GM21529 (cell line): Measurements from ENCODE around the gene LAMA5.

Experiments
- ATAC-seq: cut with Tn5 transposase; IDR thresholded peaks from one replicate; pipeline ENCODE4 v1.9.1; 2021; ENCODE audit not compliant: unreplicated experiment

Gene LAMA5

DNA sequence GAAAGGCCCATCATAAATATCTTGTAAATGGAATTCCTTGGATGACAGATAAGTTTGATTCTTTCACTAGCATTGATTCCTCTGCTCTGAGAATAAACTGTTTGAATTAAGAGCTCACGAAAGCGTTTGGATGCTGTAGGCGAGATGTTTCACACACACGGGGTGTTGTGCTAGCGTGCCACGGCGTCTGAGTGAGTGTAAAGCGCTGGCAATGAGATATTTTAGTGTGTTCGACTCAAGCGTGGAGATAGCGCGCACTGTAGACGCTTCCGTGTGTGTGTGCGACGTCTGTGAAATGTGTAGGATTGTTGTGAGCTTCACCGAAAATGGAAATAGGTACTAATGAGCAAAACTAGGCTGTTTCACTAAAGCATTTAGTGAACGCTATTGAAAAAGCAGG is 93.7 kb downstream of the LAMA5 start:
- no peak for ATAC-seq

DNA sequence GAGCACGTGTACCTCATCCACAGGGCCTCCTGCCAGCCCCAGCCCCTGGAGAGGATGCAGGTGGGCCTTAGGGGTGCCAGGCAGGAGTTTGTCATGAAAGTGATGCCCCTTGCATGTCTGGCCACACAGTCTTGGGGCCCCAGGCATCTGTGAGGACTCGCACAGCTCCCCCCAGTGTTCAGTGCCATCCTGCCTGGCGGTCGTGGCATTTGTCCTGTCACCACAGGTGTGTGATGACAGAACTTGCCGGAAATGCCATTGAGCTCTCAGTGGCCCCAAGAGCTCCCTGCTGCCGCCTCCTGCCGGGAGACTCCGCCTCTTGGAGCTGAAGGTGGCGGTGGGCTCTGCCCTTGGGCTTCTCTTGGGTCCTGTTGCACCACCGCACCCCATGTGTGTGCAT is 94.9 kb downstream of the LAMA5 start:
- no peak for ATAC-seq

DNA sequence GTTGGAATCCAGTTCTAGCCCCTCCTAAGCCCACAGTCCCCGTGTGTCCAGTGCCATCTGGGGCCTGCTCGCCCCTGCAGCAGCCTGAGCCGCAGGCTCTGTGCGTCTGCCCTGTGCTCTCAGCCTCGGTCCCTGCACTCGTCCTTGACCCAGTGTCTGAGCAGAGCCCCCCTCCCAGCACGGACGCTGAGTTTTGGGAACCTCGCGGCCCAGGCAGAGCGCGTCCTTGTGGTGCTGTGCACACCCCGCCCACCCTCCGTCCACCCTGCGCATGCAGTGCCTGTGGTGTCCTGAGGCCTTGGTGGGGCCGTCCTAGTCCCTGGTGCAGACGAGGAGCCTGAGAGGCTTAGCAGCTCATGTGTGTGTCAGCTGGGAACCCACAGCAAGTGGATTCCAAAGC is 97.2 kb downstream of the LAMA5 start:
- ATAC-seq = no peak

DNA sequence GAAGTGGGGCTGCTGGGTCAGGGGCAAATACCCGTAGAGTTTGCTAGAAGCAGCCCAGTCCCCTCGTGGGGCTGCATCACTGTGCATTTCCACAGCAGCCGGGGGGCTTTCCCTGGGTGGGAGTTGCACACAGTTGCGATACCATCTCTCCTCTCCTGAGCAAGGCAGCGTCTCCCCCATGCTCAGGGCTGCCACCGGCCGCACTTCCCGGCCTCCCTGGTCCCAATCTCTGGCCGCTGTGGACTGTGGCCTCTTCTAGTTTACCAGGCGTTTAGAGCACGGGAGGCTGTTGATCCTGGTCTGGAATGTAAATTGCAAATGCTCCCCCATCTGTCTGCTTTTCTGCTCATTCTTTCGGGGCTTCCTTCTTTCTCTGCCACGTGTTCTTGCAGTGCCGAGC is 97.7 kb downstream of the LAMA5 start:
- no peak for ATAC-seq

DNA sequence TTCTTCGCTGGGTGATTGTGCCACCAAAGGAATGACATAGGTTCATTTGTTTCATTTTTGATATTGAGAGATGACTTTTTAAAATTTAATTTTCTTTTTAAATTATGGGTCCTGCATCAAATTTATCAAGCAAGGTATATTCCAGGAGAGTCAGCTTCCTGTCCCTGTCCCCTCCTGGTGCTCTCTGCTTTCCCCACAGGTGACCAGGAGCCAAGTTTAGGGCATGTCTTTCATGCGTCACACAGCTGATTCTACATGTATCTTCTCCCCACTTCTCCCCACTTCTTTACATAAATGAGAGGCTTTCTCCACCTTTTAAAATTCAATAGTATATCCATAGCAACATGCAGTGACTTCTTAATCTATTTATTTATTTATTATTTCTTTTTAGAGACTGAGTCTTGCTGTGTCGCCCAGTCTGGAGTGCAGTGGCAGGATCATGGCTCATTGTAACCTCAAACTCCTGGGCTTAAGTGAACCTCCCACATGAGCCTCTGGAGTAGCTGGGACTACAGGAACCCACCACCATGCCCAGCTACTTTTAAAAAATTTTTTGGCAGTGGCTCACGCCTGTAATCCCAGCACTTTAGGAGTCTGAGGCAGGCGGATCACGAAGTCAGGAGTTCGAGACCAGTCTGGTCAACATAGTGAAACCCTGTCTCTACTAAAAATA is 98.7 kb downstream of the LAMA5 start:
- ATAC-seq = no peak

DNA sequence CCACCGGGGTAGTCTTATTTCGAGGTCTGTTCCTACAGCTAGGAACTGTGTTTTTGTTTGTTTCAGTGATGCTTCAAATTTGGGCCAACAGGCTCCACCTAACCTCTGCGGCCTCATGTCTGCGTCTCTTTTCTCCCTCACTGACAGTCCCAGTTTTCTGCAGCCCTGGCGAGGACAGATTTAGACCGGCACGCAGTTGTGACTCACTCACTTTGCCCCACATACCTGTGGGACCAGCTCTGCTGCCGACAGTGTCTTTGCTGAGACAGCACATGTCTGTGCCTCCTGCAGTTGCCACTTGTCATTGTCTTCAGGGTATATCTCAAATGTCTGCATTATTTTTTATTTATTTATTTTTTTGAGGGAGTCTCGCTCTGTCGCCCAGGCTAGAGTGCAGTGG is 99.6 kb downstream of the LAMA5 start:
- no peak for ATAC-seq

DNA sequence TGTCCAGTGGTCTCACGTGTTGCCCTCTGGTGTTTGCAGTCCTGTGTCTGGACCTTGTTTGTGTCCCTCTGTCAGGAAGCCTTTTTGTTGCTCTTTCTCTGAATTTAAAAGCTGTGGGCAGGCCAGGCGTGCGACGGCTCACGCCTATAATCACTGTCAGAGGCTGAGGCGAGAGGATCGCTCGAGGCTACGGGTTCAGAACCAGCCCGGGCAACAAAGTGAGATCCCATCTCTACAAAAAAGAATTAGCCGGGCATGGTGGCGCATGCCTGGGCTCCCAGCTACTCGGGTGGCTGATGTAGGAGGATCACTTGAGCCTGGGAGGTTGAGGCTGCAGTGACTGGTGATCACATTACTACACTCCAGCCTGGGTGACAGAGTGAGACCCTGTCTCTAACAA is 100.3 kb downstream of the LAMA5 start:
- no peak for ATAC-seq

DNA sequence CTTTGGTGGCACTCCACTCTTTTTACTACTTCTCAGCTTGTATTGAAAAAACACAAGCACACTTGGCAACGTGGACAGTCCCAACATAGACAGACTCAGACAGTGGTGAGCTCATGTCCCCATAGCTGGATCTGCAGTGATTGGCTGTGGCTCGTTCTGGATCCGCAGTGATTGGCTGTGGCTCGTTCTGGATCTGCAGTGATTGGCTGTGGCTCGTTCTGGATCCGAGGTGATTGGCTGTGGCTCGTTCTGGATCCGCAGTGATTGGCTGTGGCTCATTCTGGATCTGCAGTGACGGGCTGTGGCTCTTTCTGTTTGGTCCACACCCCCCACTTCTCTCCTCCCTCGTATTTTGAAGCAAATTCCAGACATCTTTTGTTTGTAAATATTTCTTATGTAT is 100.8 kb downstream of the LAMA5 start:
- ATAC-seq = no peak

DNA sequence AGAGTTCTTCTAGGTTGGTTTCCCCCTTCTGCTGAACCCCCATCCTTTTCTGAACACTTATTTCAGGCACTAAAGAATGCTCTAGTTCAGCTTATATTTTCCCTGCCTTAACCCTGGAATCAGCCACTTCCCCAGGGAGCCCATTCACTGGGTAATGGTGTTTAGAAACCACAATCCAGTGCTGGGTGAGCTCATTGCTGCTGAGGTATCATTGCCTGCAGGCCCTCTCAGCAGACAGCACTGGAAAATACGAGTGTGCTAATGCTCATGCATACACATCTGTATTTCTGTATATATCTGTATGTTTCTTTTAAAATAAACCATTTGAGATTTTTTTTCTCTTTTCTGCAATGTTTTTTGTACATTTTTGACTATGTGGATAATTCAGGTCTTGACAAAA is 101.7 kb downstream of the LAMA5 start:
- no peak for ATAC-seq

DNA sequence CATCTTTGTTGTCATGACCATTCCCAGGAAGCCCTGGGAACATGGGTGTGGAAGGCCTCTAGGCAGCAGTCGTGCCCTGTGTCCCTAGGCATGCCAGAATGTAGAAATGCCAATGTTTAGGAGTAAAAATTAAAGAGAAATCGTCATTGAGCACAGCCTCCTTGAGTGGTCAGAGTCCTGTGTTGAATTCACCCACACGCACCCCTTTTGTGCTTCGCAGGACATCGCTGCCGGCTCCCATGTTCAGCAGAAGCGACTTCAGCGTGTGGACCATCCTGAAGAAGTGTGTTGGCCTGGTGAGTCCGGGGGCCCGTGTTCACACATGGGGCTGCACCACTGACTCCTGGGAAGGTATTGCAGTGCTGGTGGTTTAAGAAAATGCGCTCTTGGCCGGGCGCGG is 103.7 kb downstream of the LAMA5 start:
- ATAC-seq = no peak

DNA sequence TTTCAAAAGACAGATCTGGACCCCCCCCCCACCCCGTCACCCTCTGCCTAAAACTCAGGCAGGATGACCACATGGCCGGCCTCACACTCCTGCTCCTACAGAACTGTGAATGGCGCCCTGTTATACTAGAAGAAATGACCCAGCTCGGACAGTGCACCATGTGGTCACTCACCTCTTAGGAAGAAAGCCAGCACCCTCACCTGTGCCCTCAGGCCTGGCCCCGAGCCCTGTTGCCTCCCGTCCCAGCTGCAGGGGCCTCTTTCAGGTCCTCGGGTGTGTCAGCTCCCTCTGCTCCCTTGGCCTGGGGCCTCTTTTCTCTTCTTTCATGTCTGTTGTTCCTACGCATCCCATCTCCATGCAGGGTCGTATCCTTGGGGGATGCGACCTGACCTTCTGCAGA is 105.0 kb downstream of the LAMA5 start:
- no peak for ATAC-seq

DNA sequence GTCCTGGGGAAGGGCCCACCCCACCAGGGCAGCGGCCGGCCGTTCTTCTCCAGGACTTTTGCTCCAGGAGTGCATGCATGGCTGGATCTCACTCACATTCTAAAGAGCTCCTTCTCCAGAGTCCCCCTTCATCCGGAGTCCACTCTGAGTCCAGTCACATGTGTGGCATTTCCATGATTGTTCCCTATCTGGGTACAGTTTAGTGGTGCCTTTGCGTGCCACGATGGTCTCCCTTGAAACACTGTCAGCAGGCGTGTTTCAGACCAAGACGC is 107.9 kb downstream of the LAMA5 start:
- ATAC-seq = no peak
